H9 (cell line): Measurements from ENCODE around the gene ZBTB45. TPM values are rescaled to one million over a fixed set of nuclear protein-coding genes. Genes with fewer than 3 reads are reported as not detected.
A peak's percentile ranks its signal among the peaks of the same experiment; 100 is the strongest.

Experiments used
- DNase-seq: peaks from one replicate; pipeline ENCODE4 v3.0.0-alpha.2; 2017
- H2AFZ ChIP-seq: one replicate; pipeline ENCODE4 v1.6.1; 2013; ENCODE audit warnings: mild to moderate bottlenecking, low read length, control low read depth, moderate library complexity
- H2AK5ac ChIP-seq: 2 replicates; pipeline ENCODE4 v1.6.1; 2013; ENCODE audit warnings: low read length, control low read depth, mixed read lengths; ENCODE audit not compliant: insufficient read length
- H2BK120ac ChIP-seq: one replicate; pipeline ENCODE4 v1.6.1; 2013; ENCODE audit warnings: low read depth, mild to moderate bottlenecking, low read length, control low read depth, inconsistent platforms; ENCODE audit not compliant: poor library complexity, severe bottlenecking
- H2BK12ac ChIP-seq: 2 replicates; pipeline ENCODE4 v1.6.1; 2013; ENCODE audit warnings: low read length, control low read depth, mixed read lengths, low read depth; ENCODE audit not compliant: insufficient read length
- H2BK15ac ChIP-seq: 2 replicates; pipeline ENCODE4 v1.6.1; 2013; ENCODE audit warnings: low read depth, low read length, control low read depth
- H2BK20ac ChIP-seq: one replicate; pipeline ENCODE4 v1.6.1; 2013; ENCODE audit warnings: low read depth, mild to moderate bottlenecking, low read length, control low read depth, inconsistent platforms; ENCODE audit not compliant: poor library complexity, severe bottlenecking
- H2BK5ac ChIP-seq: 2 replicates; pipeline ENCODE4 v1.6.1; 2013; ENCODE audit warnings: low read length, control low read depth, mixed read lengths; ENCODE audit not compliant: insufficient read length
- H3K14ac ChIP-seq: 2 replicates; pipeline ENCODE4 v1.6.1; 2013; ENCODE audit warnings: low read length, control low read depth; ENCODE audit not compliant: insufficient read depth
- H3K18ac ChIP-seq: 2 replicates; pipeline ENCODE4 v1.6.1; 2013; ENCODE audit warnings: low read depth, mild to moderate bottlenecking, mixed read lengths, low read length, control low read depth; ENCODE audit not compliant: insufficient read length
- H3K23ac ChIP-seq: 2 replicates; pipeline ENCODE4 v1.6.1; 2013; ENCODE audit warnings: low read length, control low read depth, mixed read lengths, low read depth; ENCODE audit not compliant: insufficient read length
- H3K23me2 ChIP-seq: 2 replicates; pipeline ENCODE4 v1.6.1; 2013; ENCODE audit warnings: low read depth, mild to moderate bottlenecking, mixed read lengths, low read length, control low read depth; ENCODE audit not compliant: insufficient read length, poor library complexity, severe bottlenecking
- H3K27ac ChIP-seq: 2 replicates; pipeline ENCODE4 v1.5.1; 2013; ENCODE audit warnings: low read length, control low read depth, mixed read lengths, low read depth; ENCODE audit not compliant: insufficient read length
- H3K27me3 ChIP-seq: 2 replicates; pipeline ENCODE4 v1.6.1; 2013; ENCODE audit warnings: low read length, control low read depth, inconsistent platforms; ENCODE audit not compliant: insufficient read depth
- H3K4ac ChIP-seq: 2 replicates; pipeline ENCODE4 v1.6.1; 2013; ENCODE audit warnings: low read depth, mild to moderate bottlenecking, control low read depth, inconsistent platforms, low read length, moderate library complexity
- H3K4me1 ChIP-seq: 2 replicates; pipeline ENCODE4 v1.6.1; 2013; ENCODE audit warnings: low read length, control low read depth, inconsistent platforms; ENCODE audit not compliant: insufficient read depth
- H3K4me2 ChIP-seq: 2 replicates; pipeline ENCODE4 v1.6.1; 2013; ENCODE audit warnings: low read length, control low read depth, mixed read lengths; ENCODE audit not compliant: insufficient read length, insufficient read depth
- H3K56ac ChIP-seq: 2 replicates; pipeline ENCODE4 v1.6.1; 2013; ENCODE audit warnings: low read depth, mild to moderate bottlenecking, mixed read lengths, low read length, control low read depth; ENCODE audit not compliant: insufficient read length
- H3K79me1 ChIP-seq: 2 replicates; pipeline ENCODE4 v1.6.1; 2013; ENCODE audit warnings: low read depth, mild to moderate bottlenecking, moderate library complexity, low read length, control low read depth, inconsistent platforms; ENCODE audit not compliant: insufficient read depth, poor library complexity, severe bottlenecking
- H3K79me2 ChIP-seq: 2 replicates; pipeline ENCODE4 v1.6.1; 2013; ENCODE audit warnings: low read length, control low read depth, inconsistent platforms; ENCODE audit not compliant: insufficient read depth
- H3K9ac ChIP-seq: 2 replicates; pipeline ENCODE4 v1.6.1; 2013; ENCODE audit warnings: low read length, control low read depth, mixed read lengths; ENCODE audit not compliant: insufficient read length; ENCODE audit errors: extremely low read depth
- H3K9me3 ChIP-seq: one replicate; pipeline ENCODE4 v1.6.1; 2013; ENCODE audit warnings: low read depth, low read length, inconsistent platforms; ENCODE audit not compliant: control insufficient read depth
- H3T11ph ChIP-seq: one replicate; pipeline ENCODE4 v1.6.1; 2013; ENCODE audit warnings: mild to moderate bottlenecking, low read length, control low read depth, inconsistent platforms
- H4K20me1 ChIP-seq: one replicate; pipeline ENCODE4 v1.6.1; 2013; ENCODE audit not compliant: control insufficient read depth, insufficient read length, insufficient read depth
- H4K5ac ChIP-seq: 2 replicates; pipeline ENCODE4 v1.6.1; 2013; ENCODE audit warnings: low read depth, mild to moderate bottlenecking, mixed read lengths, low read length, control low read depth; ENCODE audit not compliant: insufficient read length
- H4K8ac ChIP-seq: replicated peaks from 2 replicates; pipeline ENCODE4 v1.6.1; 2013; ENCODE audit warnings: low read length, control low read depth, mixed read lengths, low read depth; ENCODE audit not compliant: insufficient read length
- H4K91ac ChIP-seq: 2 replicates; pipeline ENCODE4 v1.6.1; 2013; ENCODE audit warnings: low read depth, mild to moderate bottlenecking, moderate library complexity, mixed read lengths, low read length, control low read depth; ENCODE audit not compliant: insufficient read length
- H3K27ac Mint-ChIP-seq, 3 experiments: 2 replicates in 2 of 3; 3 replicates in 1 of 3; pipeline ENCODE4 v1.8.0; 2020 to 2021; ENCODE audit warnings: mixed read lengths in 3 of 3, mild to moderate bottlenecking in 1 of 3, moderate library complexity in 1 of 3
- H3K27me3 Mint-ChIP-seq: 2 replicates; pipeline ENCODE4 v1.8.0; 2021; ENCODE audit warnings: low read depth, mild to moderate bottlenecking, moderate library complexity, mixed read lengths
- H3K36me3 Mint-ChIP-seq, 3 experiments: 2 replicates in 2 of 3; 3 replicates in 1 of 3; pipeline ENCODE4 v1.8.0; 2020 to 2021; ENCODE audit warnings: low read depth in 3 of 3, mixed read lengths in 3 of 3; ENCODE audit not compliant: insufficient read depth in 1 of 3
- H3K4me1 Mint-ChIP-seq, 2 experiments: 2 replicates each; pipeline ENCODE4 v1.8.0; 2020; ENCODE audit warnings: mixed read lengths in 2 of 2
- H3K4me3 Mint-ChIP-seq, 2 experiments: 2 replicates in 1 of 2; 3 replicates in 1 of 2; pipeline ENCODE4 v1.8.0; 2020 to 2021; ENCODE audit warnings: mild to moderate bottlenecking in 2 of 2, mixed read lengths in 2 of 2, moderate library complexity in 1 of 2
- H3K9me3 Mint-ChIP-seq, 2 experiments: 2 replicates in 1 of 2; 3 replicates in 1 of 2; pipeline ENCODE4 v1.8.0; 2020; ENCODE audit warnings: mild to moderate bottlenecking in 2 of 2, mixed read lengths in 2 of 2, moderate library complexity in 1 of 2
- WGBS: extraction: QIAGEN DNeasy Blood & Tissue Kit; methylation state at CpG from one replicate; pipeline ENCODE4 v1.1.7; 2013; ENCODE audit warnings: missing lambda C conversion rate, low lambda C conversion rate, mixed read lengths; ENCODE audit not compliant: insufficient read length; ENCODE audit errors: extremely low coverage; 5-methylcytosine and 5-hydroxymethylcytosine counted together
- total RNA-seq: library from RNA; stranded (reverse); gene quantifications from 2 replicates; pipeline ENCODE4 v1.2.1, GENCODE V29; 2021
- TF ChIP-seq, protein P1 (sequence below): fragments of 200-600 bp; sonication (generic); conservative IDR thresholded peaks from 3 replicates; pipeline ENCODE4 v1.8.0; 2021; ENCODE audit warnings: antibody characterized with exemption, mild to moderate bottlenecking

ZBTB45 gene
- total RNA-seq, 1 experiment from 2014 or later = 18.7 TPM

DNA sequence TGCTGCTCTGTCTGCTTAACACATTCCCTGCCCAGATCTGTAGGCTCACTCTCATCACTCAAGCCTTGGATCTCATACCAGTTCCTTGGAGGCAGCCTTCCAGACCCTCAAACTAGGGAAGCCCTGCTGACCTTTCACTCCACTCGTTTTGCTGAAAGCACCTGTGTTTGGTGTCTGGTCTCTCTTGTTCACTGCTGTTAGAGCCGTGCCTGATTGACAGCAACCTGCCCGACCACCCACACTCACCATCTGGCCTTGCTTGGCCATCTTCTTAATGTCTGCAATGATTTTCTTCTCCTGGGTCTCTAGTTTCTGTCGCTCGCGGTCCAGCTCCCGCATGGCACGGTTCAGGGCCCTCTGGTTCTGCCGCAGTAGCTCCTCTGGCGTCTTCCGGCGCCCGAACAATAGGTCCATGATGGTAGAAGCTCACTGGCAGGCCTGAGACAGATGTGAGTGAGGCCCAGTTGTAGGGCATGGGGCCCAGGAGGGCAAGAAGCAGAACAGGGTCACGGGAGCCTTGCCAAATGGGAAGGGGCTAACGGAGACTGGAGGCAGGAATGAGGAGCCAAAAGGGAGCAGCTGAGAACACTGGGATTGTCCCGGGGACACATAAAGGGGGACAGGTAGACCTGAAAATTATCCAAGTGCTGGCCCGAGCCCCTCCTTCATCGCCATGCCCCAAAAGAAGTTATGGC lies 34.3 kb upstream of the ZBTB45 start:
- Histone ChIP-seq H3K27me3 (no peaks in the 10 kb centered on the region), H3K4me2 (peak overlapping the region; percentile 89), H4K5ac (no peak overlapping the region), H4K8ac (no peak overlapping the region), H4K91ac (no peak overlapping the region), H2BK120ac (no peak overlapping the region), H3K4ac (no peak overlapping the region), H2BK15ac (no peak overlapping the region), H3K14ac (no peak overlapping the region; the same call in 1 of the 2 replicates), H2AFZ (no peak overlapping the region), H3K79me1 (no peaks in the 10 kb centered on the region), H2BK20ac (no peak overlapping the region), H3K79me2 (peaks cover 8% of the 10 kb centered on the region; the same call in 1 of the 2 replicates), H2AK5ac (no peak overlapping the region), H3K9me3 (no peaks in the 10 kb centered on the region), H3K27ac (peak overlapping the region; percentile 25), H3K23me2 (peaks cover 16% of the 10 kb centered on the region), H2BK5ac (no peak overlapping the region), H3K4me1 (no peaks in the 10 kb centered on the region), H3K56ac (no peak overlapping the region), H3T11ph (no peak overlapping the region), H3K9ac (peak overlapping the region; percentile 83), H3K23ac (no peak overlapping the region), H3K18ac (peak overlapping the region; percentile 13), H4K20me1 (no peaks in the 10 kb centered on the region), H2BK12ac (no peak overlapping the region)
- peaks cover 38 to 78% (median 61%) of the 10 kb centered on the region in 3 experiments; a peak in 6 of 7 replicates for H3K36me3 Mint-ChIP-seq
- peak overlapping the region; percentile 92 to 98 (median 98) for H3K27ac Mint-ChIP-seq
- peaks cover 24 to 36% of the 10 kb centered on the region in 2 experiments for H3K4me1 Mint-ChIP-seq
- H3K27me3 Mint-ChIP-seq = peaks cover 1% of the 10 kb centered on the region; the same call in 1 of the 2 replicates
- TF ChIP-seq, protein P1, sequence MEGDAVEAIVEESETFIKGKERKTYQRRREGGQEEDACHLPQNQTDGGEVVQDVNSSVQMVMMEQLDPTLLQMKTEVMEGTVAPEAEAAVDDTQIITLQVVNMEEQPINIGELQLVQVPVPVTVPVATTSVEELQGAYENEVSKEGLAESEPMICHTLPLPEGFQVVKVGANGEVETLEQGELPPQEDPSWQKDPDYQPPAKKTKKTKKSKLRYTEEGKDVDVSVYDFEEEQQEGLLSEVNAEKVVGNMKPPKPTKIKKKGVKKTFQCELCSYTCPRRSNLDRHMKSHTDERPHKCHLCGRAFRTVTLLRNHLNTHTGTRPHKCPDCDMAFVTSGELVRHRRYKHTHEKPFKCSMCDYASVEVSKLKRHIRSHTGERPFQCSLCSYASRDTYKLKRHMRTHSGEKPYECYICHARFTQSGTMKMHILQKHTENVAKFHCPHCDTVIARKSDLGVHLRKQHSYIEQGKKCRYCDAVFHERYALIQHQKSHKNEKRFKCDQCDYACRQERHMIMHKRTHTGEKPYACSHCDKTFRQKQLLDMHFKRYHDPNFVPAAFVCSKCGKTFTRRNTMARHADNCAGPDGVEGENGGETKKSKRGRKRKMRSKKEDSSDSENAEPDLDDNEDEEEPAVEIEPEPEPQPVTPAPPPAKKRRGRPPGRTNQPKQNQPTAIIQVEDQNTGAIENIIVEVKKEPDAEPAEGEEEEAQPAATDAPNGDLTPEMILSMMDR = no peak
- DNase-seq = no peak
- no CpG with 5 or more reads among the region's 18 CpGs for WGBS
- no peaks in the 10 kb centered on the region; a peak in 2 of 5 replicates for H3K9me3 Mint-ChIP-seq
- H3K4me3 Mint-ChIP-seq = peak overlapping the region; percentile 94 to 96
